A549 (cell line): Measurements from ENCODE around the gene ANXA10. TPM values are rescaled to one million over a fixed set of nuclear protein-coding genes. Genes with fewer than 3 reads are reported as not detected.

ENCODE experiments used
- ATAC-seq, 2 experiments: fragments of 200-7000 bp in 1 of 2; fragments of >200 bp in 1 of 2; cut with Nextera tagmentation in 1 of 2; cut with Tn5 transposase in 1 of 2; 3 replicates each; pipeline versions ENCODE4 v1.8.0 to v1.9.1; 2018 to 2020; ENCODE audit warnings: mild to moderate bottlenecking in 1 of 2, moderate library complexity in 1 of 2
- CTCF ChIA-PET: fragments of 300-600 bp; sonication (Branson Sonifier 250); formaldehyde crosslinking; extraction: SDS; loops from one replicate; lab custom pipeline; 2021; ENCODE audit warnings: antibody characterized with exemption, inconsistent platforms; lab: Yijun Ruan, JAX
- POLR2A ChIA-PET: fragments of 350-600 bp; formaldehyde crosslinking; extraction: SDS; loops from one replicate; lab custom pipeline; 2021; ENCODE audit warnings: antibody characterized with exemption, inconsistent platforms; lab: Yijun Ruan, JAX
- DNase-seq, 2 experiments: peaks; one replicate each; pipeline versions ENCODE4 v3.0.0 to v3.0.0-alpha.2; 2011 to 2016; ENCODE audit warnings: low read depth in 1 of 2, low spot score in 1 of 2
- FAIRE-seq: peaks from 2 replicates; lab custom pipeline; 2011; peaks lifted over from hg19 to GRCh38; lab: Jason Lieb, UNC
- H3K27ac ChIP-seq, 2 experiments: fragments of >200 bp; sonication (Bioruptor Twin); formaldehyde crosslinking; 3 replicates each; pipeline ENCODE4 v1.5.1; 2016 to 2017
- H3K4me1 ChIP-seq: fragments of >200 bp; sonication (Bioruptor Twin); formaldehyde crosslinking; 3 replicates; pipeline ENCODE4 v1.6.1; 2016
- H3K4me2 ChIP-seq: fragments of >200 bp; sonication (Bioruptor Twin); formaldehyde crosslinking; 3 replicates; pipeline ENCODE4 v1.6.1; 2016
- H3K4me3 ChIP-seq: fragments of >200 bp; sonication (Bioruptor Twin); formaldehyde crosslinking; 3 replicates; pipeline ENCODE4 v1.5.1; 2016
- H3K9me3 ChIP-seq: fragments of >200 bp; sonication (Bioruptor Twin); formaldehyde crosslinking; 3 replicates; pipeline ENCODE4 v1.6.1; 2016
- BHLHE40 ChIP-seq: IDR thresholded peaks from 2 replicates; pipeline ENCODE4 v1.6.1; 2012; ENCODE audit warnings: low read depth, low read length, inconsistent platforms
- CBX8 ChIP-seq: fragments of 200-600 bp; sonication (generic); IDR thresholded peaks from 2 replicates; pipeline ENCODE4 v1.6.1; 2016
- CEBPB ChIP-seq, 2 experiments: fragments of >200 bp in 1 of 2; sonication (Bioruptor Twin) in 1 of 2; formaldehyde crosslinking in 1 of 2; IDR thresholded peaks; 2 replicates each; pipeline ENCODE4 v1.6.1; 2012 to 2016
- CHD4 ChIP-seq: fragments of 200-600 bp; sonication (generic); IDR thresholded peaks from 2 replicates; pipeline ENCODE4 v1.6.1; 2016; ENCODE audit warnings: antibody characterized with exemption, mild to moderate bottlenecking, borderline replicate concordance
- EHF ChIP-seq: fragments of 250-450 bp; sonication (Bioruptor Pico); IDR thresholded peaks from 2 replicates; pipeline ENCODE4 v1.5.0; 2020; ENCODE audit warnings: mild to moderate bottlenecking
- FOSL2 ChIP-seq, 2 experiments: fragments of 450-650 bp in 1 of 2; fragments of >200 bp in 1 of 2; sonication (Bioruptor Twin) in 1 of 2; formaldehyde crosslinking; IDR thresholded peaks; 2 replicates each; pipeline versions ENCODE4 v1.5.0 to v1.6.1; 2016 to 2020; ENCODE audit warnings: mild to moderate bottlenecking in 1 of 2, moderate library complexity in 1 of 2
- HDAC2 ChIP-seq: fragments of 200-600 bp; sonication (generic); IDR thresholded peaks from 2 replicates; pipeline ENCODE4 v1.6.1; 2016
- HEYL ChIP-seq: fragments of 250-450 bp; sonication (Bioruptor Pico); IDR thresholded peaks from 2 replicates; pipeline ENCODE4 v1.8.0; 2021; ENCODE audit warnings: mild to moderate bottlenecking, moderate library complexity
- HOXB13 ChIP-seq: fragments of 250-450 bp; sonication (Bioruptor Pico); IDR thresholded peaks from 2 replicates; pipeline ENCODE4 v1.5.0; 2020; ENCODE audit warnings: low read depth, mild to moderate bottlenecking, moderate library complexity
- JUN ChIP-seq, 2 experiments: fragments of >200 bp; sonication (Bioruptor Twin); formaldehyde crosslinking; IDR thresholded peaks; 2 replicates in 1 of 2; 3 replicates in 1 of 2; pipeline ENCODE4 v1.6.1; 2016 to 2017
- JUNB ChIP-seq: fragments of >200 bp; sonication (Bioruptor Twin); formaldehyde crosslinking; IDR thresholded peaks from 2 replicates; pipeline ENCODE4 v1.6.1; 2016
- KDM1A ChIP-seq: fragments of 200-600 bp; sonication (generic); IDR thresholded peaks from 2 replicates; pipeline ENCODE4 v1.6.1; 2016; ENCODE audit warnings: low read depth, mild to moderate bottlenecking
- KDM5A ChIP-seq: fragments of 200-600 bp; sonication (generic); IDR thresholded peaks from 2 replicates; pipeline ENCODE4 v1.6.1; 2016; ENCODE audit warnings: antibody characterized with exemption, mild to moderate bottlenecking
- MAFK ChIP-seq: fragments of 450-650 bp; IDR thresholded peaks from 2 replicates; pipeline ENCODE4 v1.6.1; 2014; ENCODE audit not compliant: partially characterized antibody
- MAX ChIP-seq: IDR thresholded peaks from 2 replicates; pipeline ENCODE4 v1.6.1; 2012
- MYC ChIP-seq: IDR thresholded peaks from 2 replicates; pipeline ENCODE4 v1.6.1; 2012; ENCODE audit warnings: mild to moderate bottlenecking, inconsistent platforms, low read length, improper control_type of control experiment, borderline replicate concordance
- NR3C1 ChIP-seq: fragments of >200 bp; sonication (Bioruptor Twin); formaldehyde crosslinking; IDR thresholded peaks from 3 replicates; pipeline ENCODE4 v1.6.1; 2017
- PBX3 ChIP-seq: IDR thresholded peaks from 2 replicates; pipeline ENCODE4 v1.6.1; 2012
- PHF8 ChIP-seq: fragments of 200-600 bp; sonication (generic); IDR thresholded peaks from 2 replicates; pipeline ENCODE4 v1.6.1; 2016; ENCODE audit warnings: low read depth, mild to moderate bottlenecking, antibody characterized with exemption, moderate library complexity, borderline replicate concordance
- POLR2A ChIP-seq: IDR thresholded peaks from 2 replicates; pipeline ENCODE4 v1.6.1; 2012; ENCODE audit warnings: mild to moderate bottlenecking, low read length
- RFX5 ChIP-seq: fragments of 450-650 bp; IDR thresholded peaks from 2 replicates; pipeline ENCODE4 v1.7.1; 2014; ENCODE audit warnings: antibody characterized with exemption, mild to moderate bottlenecking, moderate library complexity
- RNF2 ChIP-seq: fragments of 200-600 bp; sonication (generic); IDR thresholded peaks from 2 replicates; pipeline ENCODE4 v1.6.1; 2016; ENCODE audit warnings: low read depth, mild to moderate bottlenecking, antibody characterized with exemption, moderate library complexity, borderline replicate concordance
- SMC3 ChIP-seq: fragments of >200 bp; sonication (Bioruptor Twin); formaldehyde crosslinking; IDR thresholded peaks from 3 replicates; pipeline ENCODE4 v1.6.1; 2018; ENCODE audit warnings: inconsistent platforms
- ZC3H11A ChIP-seq: fragments of 450-650 bp; IDR thresholded peaks from 2 replicates; pipeline ENCODE4 v1.6.1; 2014; ENCODE audit warnings: antibody characterized with exemption, mild to moderate bottlenecking
- ZNF302 ChIP-seq: fragments of 250-450 bp; sonication (Bioruptor Pico); IDR thresholded peaks from 2 replicates; pipeline ENCODE4 v1.9.0; 2021; ENCODE audit warnings: inconsistent platforms, mild to moderate bottlenecking, moderate library complexity
- ZSCAN20 ChIP-seq: fragments of 250-450 bp; sonication (Bioruptor Pico); IDR thresholded peaks from 2 replicates; pipeline ENCODE4 v1.8.0; 2022; ENCODE audit warnings: mild to moderate bottlenecking, moderate library complexity
- WGBS: methylation state at CpG from one replicate; pipeline ENCODE4 v1.1.6; 2017; ENCODE audit errors: missing lambda C conversion rate; 5-methylcytosine and 5-hydroxymethylcytosine counted together
- polyA minus RNA-seq: library from RNA; depleted of rRNA, polyadenylated mRNA; stranded (reverse); fragments of >200 nt; gene quantifications from 2 replicates; pipeline ENCODE4 v1.2.3, GENCODE V29; 2011; rRNA and poly(A)+ RNA removed
- polyA plus RNA-seq, 4 experiments: library from polyadenylated mRNA; depleted of rRNA in 3 of 4; stranded (reverse); fragments of >200 nt; fragmentation: RNase III in 1 of 4; extraction: RNeasy Plus Mini Kit Qiagen cat#74134 plus additional on column Dnase treatment in 1 of 4; gene quantifications; 2 replicates in 3 of 4; 3 replicates in 1 of 4; pipeline ENCODE4 v1.2.3, GENCODE V29; 2011 to 2017
- TF ChIP-seq, protein P1 (sequence below): fragments of >200 bp; sonication (Bioruptor Twin); formaldehyde crosslinking; IDR thresholded peaks from 3 replicates; pipeline ENCODE4 v1.5.1; 2016

ANXA10 gene
- polyA plus RNA-seq (2011; rRNA removed) (1.7 and 1.8 TPM in 2 replicates), polyA plus RNA-seq (2017; fragmentation: RNase III; extraction: RNeasy Plus Mini Kit Qiagen cat#74134 plus additional on column Dnase treatment) (2.8 to 4.0 TPM (median 3.1 TPM) in 3 replicates), polyA minus RNA-seq (0.37 TPM in 1 of 2 replicates, not detected in the other)
- 0.24 and 0.30 TPM in 2 replicates for polyA plus RNA-seq (2012; cell fraction: cytosol; rRNA removed)
- 0.16 and 0.27 TPM in 2 replicates for polyA plus RNA-seq (2012; cell fraction: nucleus; rRNA removed)

GRCh38 chr4:168092176-168092712 lies at the start of gene ANXA10:
Gene ANXA10, plus strand, starts transcription at chr4:168092537. Its CDS starts 164 bp downstream, at chr4:168092701.
- no peak for ATAC-seq
- DNase-seq = no peak
- no peak for FAIRE-seq
- WGBS = 8% methylated on average over 1 of the region's 1 CpG
- H3K4me3 ChIP-seq = no peak within 1 kb of the TSS
- no peak for TF ChIP-seq ZSCAN20 (CRISPR knock-in tag)
- TF ChIP-seq MAFK = no peak
- no peak for TF ChIP-seq CBX8
- TF ChIP-seq JUNB = no peak
- TF ChIP-seq CHD4 = no peak
- no peak for TF ChIP-seq RNF2
- TF ChIP-seq EHF (CRISPR knock-in tag) = no peak
- peaks cover 25% of the 10 kb centered on the region for H3K4me1 ChIP-seq
- peak within 1 kb of the TSS; percentile 1; the same call in 1 of the 3 replicates for H3K4me2 ChIP-seq
- ChIA-PET POLR2A (no interaction called here), CTCF (no interaction called here)
- H3K27ac ChIP-seq = no peak within 1 kb of the TSS
- no peaks in the 10 kb centered on the region for H3K9me3 ChIP-seq

- POLR2A ChIA-PET = no interaction called here
- ATAC-seq = no peak
- FAIRE-seq = no peak
Observed at GRCh38 chr4:168045354-168045753, 47.0 kb upstream of the ANXA10 start.

DNA sequence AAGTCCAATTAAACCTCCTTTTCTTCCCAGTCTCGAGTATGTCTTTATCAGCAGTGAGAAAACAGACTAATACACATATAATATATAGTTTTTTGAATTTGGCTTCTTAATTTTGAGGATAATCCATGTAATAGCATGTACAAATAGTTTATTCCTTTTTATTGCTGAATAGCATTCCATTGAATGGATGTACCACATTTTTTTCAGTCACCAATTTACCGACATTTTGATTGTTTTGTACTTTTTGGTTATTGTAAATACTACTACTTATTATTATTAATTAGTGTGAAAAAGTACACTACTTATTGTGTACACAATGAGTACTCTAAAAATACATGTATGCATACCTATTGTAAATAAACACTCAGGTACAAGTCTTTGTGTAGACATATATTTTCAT lies 42.3 kb upstream of the ANXA10 start:
- H3K4me1 ChIP-seq = no peaks in the 10 kb centered on the region
- H3K4me3 ChIP-seq = no peak overlapping the region
- no peaks in the 10 kb centered on the region for H3K9me3 ChIP-seq
- no peak overlapping the region for H3K4me2 ChIP-seq
- no peak overlapping the region for H3K27ac ChIP-seq
- TF ChIP-seq PHF8 = no peak
- no peak for TF ChIP-seq PBX3
- TF ChIP-seq CEBPB (IDR thresholded peaks at IDR 0.05) = no peak
- no peak for TF ChIP-seq MAX
- TF ChIP-seq FOSL2 (IDR thresholded peaks at IDR 0.05) = no peak
- no peak for TF ChIP-seq FOSL2 (CRISPR knock-in tag; IDR thresholded peaks at IDR 0.05)
- TF ChIP-seq HOXB13 (CRISPR knock-in tag) = no peak
- no peak for TF ChIP-seq CBX8
- no peak for TF ChIP-seq SMC3
- no peak for TF ChIP-seq HDAC2
- TF ChIP-seq KDM1A = no peak
- no peak for TF ChIP-seq POLR2A
- no peak for TF ChIP-seq BHLHE40
- no peak for TF ChIP-seq JUN (IDR thresholded peaks at IDR 0.05)
- TF ChIP-seq MYC = no peak
- TF ChIP-seq NR3C1 = no peak
- ATAC-seq (no peak), DNase-seq (no peak), FAIRE-seq (no peak)
- WGBS = 2% methylated on average over 2 of the region's 2 CpGs
- ChIA-PET POLR2A (no interaction called here), CTCF (no interaction called here)

More at GRCh38 chr4:168045354-168045753, 47.0 kb upstream of the ANXA10 start:
- no peak overlapping the region for H3K4me2 ChIP-seq
- H3K4me1 ChIP-seq = no peaks in the 10 kb centered on the region
- TF ChIP-seq HEYL (CRISPR knock-in tag) (no peak), KDM5A (no peak), HOXB13 (CRISPR knock-in tag) (no peak), ZC3H11A (no peak), ZNF302 (CRISPR knock-in tag) (no peak), SMC3 (no peak), POLR2A (no peak), PBX3 (no peak), RFX5 (no peak)
- TF ChIP-seq, protein P1, sequence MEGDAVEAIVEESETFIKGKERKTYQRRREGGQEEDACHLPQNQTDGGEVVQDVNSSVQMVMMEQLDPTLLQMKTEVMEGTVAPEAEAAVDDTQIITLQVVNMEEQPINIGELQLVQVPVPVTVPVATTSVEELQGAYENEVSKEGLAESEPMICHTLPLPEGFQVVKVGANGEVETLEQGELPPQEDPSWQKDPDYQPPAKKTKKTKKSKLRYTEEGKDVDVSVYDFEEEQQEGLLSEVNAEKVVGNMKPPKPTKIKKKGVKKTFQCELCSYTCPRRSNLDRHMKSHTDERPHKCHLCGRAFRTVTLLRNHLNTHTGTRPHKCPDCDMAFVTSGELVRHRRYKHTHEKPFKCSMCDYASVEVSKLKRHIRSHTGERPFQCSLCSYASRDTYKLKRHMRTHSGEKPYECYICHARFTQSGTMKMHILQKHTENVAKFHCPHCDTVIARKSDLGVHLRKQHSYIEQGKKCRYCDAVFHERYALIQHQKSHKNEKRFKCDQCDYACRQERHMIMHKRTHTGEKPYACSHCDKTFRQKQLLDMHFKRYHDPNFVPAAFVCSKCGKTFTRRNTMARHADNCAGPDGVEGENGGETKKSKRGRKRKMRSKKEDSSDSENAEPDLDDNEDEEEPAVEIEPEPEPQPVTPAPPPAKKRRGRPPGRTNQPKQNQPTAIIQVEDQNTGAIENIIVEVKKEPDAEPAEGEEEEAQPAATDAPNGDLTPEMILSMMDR = no peak
- H3K27ac ChIP-seq = no peak overlapping the region
- CTCF ChIA-PET = interaction anchor here (1.4 kb wide), 1 partner anchor 29 kb away, joined by 3 read pairs; no protein-coding TSS in a partner anchor
- H3K9me3 ChIP-seq = no peaks in the 10 kb centered on the region
- no peak for DNase-seq
- no peak overlapping the region for H3K4me3 ChIP-seq
